C4-2B (cell line): ENCODE data around the gene SEMA4D.

Experiments
- ZFX ChIP-seq: fragments of 450-650 bp; IDR thresholded peaks from 2 replicates; pipeline ENCODE4 v1.6.1; 2017
- TF ChIP-seq, protein P1 (sequence below): fragments of 450-650 bp; conservative IDR thresholded peaks from 2 replicates; pipeline ENCODE4 v1.5.1; 2017; ENCODE audit warnings: mild to moderate bottlenecking

DNA sequence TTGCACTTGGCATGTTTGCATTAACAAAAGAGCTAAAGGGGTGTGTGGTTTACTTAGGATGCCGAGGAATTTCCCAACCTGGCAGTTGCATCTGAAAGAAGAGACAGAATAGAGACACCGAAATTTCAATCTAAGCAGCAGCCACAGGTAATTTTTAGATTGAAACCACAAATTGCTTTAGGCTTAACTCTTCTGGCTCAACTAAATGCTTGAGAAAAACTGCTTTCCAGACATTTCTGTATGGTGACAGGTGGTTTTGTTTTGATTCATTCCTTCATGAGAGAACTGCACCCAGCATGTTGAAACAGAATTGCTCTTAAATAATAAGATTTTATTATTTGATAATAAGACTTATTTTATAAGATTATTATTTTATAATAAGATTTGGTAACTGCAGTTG lies 158.1 kb downstream of the SEMA4D start:
- TF ChIP-seq, protein P1, sequence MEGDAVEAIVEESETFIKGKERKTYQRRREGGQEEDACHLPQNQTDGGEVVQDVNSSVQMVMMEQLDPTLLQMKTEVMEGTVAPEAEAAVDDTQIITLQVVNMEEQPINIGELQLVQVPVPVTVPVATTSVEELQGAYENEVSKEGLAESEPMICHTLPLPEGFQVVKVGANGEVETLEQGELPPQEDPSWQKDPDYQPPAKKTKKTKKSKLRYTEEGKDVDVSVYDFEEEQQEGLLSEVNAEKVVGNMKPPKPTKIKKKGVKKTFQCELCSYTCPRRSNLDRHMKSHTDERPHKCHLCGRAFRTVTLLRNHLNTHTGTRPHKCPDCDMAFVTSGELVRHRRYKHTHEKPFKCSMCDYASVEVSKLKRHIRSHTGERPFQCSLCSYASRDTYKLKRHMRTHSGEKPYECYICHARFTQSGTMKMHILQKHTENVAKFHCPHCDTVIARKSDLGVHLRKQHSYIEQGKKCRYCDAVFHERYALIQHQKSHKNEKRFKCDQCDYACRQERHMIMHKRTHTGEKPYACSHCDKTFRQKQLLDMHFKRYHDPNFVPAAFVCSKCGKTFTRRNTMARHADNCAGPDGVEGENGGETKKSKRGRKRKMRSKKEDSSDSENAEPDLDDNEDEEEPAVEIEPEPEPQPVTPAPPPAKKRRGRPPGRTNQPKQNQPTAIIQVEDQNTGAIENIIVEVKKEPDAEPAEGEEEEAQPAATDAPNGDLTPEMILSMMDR: no peak
- no peak for TF ChIP-seq ZFX
